GM13977 (cell line): ENCODE measurements around the gene FKBP14.

Experiments
- DNase-seq: peaks from one replicate; pipeline ENCODE4 v3.0.0; 2012; ENCODE audit warnings: low spot score
- in situ Hi-C: fragments of 300-500 bp; cut with MboI; formaldehyde crosslinking; loops from one replicate; pipeline ENCODE4 v1.12.0; 2022; ENCODE audit warnings: low sequenced_read_pairs, low pct_unique_long_range_greater_than_20kb, mixed read lengths, inconsistent platforms; ENCODE audit not compliant: unreplicated experiment
- TF ChIP-seq, protein P1 (sequence below): IDR thresholded peaks from 2 replicates; pipeline ENCODE4 v1.5.1; 2012; ENCODE audit warnings: mild to moderate bottlenecking, control low read depth; ENCODE audit not compliant: insufficient read depth; ENCODE audit errors: extremely low read depth, missing control alignments

The FKBP14 gene

DNA sequence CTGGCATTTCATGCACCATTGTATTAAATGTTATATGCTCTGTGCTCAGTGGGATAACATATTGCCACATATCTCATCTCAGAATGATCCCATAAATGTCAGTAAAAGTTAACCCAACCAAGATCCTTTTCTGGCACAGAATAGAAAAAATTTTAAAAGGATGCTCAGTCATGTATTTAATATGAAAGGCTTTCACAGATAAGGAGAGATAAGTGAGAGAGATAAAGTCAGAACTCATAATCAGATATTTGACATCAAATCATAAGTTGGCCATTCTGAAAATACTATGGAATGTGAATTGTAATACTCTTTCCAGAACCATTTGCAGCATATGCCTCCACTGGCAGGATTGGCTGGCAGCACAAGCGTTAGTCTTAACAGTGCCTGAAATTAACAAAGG, 40.2 kb upstream of the FKBP14 start:
- TF ChIP-seq, protein P1, sequence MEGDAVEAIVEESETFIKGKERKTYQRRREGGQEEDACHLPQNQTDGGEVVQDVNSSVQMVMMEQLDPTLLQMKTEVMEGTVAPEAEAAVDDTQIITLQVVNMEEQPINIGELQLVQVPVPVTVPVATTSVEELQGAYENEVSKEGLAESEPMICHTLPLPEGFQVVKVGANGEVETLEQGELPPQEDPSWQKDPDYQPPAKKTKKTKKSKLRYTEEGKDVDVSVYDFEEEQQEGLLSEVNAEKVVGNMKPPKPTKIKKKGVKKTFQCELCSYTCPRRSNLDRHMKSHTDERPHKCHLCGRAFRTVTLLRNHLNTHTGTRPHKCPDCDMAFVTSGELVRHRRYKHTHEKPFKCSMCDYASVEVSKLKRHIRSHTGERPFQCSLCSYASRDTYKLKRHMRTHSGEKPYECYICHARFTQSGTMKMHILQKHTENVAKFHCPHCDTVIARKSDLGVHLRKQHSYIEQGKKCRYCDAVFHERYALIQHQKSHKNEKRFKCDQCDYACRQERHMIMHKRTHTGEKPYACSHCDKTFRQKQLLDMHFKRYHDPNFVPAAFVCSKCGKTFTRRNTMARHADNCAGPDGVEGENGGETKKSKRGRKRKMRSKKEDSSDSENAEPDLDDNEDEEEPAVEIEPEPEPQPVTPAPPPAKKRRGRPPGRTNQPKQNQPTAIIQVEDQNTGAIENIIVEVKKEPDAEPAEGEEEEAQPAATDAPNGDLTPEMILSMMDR: no peak
- in situ Hi-C loops: loop anchor here (10.0 to 25.0 kb wide), 2 partner anchors 182 to 304 kb away; no protein-coding TSS in a partner anchor

DNA sequence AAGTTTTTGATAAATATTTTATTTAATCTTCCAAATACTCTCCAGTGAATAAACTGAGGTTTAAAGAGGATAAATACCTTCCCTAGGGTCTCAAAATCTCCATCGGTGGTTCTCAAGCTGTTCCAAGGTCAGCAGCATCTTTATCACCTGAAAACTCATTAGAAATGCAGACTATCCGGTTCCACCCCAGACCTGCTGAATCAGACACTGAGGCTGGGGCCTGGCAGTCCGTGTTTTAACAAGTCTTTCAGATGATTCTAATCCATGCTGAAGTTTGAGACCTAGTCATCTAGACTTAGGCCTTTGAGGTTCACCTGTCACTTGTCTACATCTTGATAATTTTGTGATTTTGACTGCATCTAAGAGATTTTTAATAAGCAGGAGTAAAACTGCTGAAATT, 39.2 kb upstream of the FKBP14 start:
- no peak for DNase-seq
- in situ Hi-C loops: loop anchor here (10.0 to 25.0 kb wide), 2 partner anchors 181 to 303 kb away; no protein-coding TSS in a partner anchor
- TF ChIP-seq, protein P1: no peak

More for the DNA sequence above, 40.2 kb upstream of the FKBP14 start:
- no peak for DNase-seq

DNA sequence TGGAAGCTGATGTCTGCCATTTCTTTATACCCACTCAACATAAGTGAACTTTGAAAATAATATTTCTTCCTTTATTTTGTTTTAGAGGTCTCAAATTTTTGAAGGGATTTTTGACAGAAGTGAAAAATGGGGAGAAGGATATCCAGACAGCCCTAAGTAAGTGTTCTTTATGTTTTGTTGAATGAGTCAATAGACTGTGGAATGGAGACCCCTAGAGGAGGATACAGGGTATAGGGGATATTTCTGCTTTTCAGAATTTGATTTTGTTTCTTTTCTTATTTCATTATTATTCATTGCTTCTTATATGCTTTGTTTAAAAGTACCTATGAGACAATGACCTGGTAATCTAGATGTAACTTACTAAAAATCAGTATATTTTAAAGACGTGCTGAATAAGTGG, 36.1 kb upstream of the FKBP14 start:
- TF ChIP-seq, protein P1: peak; percentile 69
- in situ Hi-C loops: loop anchor here (10.0 to 25.0 kb wide), 2 partner anchors 178 to 300 kb away; no protein-coding TSS in a partner anchor
- peak; percentile 31 for DNase-seq

DNA sequence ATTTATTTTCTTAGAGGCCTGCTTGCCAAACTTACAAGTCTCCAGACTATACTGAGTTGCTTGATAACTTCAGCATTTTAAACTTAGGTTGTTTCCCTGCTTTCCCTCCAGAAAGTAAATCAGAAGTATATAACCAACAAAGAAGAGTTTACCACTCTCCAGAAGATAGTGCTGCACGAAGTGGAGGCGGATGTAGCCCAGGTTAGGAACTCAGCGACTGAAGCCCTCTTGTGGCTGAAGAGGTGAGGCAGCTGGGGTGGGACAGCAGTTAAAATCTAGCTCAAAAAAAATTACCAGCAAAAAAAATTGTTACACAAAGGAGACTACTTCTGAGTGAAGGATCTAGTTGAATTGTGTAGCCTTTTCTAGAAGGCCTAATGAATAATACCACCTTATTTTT, 35.3 kb upstream of the FKBP14 start:
- TF ChIP-seq, protein P1: peak; percentile 56
- DNase-seq: peak; percentile 18
- in situ Hi-C loops: loop anchor here (10.0 to 25.0 kb wide), 2 partner anchors 177 to 299 kb away; no protein-coding TSS in a partner anchor

DNA sequence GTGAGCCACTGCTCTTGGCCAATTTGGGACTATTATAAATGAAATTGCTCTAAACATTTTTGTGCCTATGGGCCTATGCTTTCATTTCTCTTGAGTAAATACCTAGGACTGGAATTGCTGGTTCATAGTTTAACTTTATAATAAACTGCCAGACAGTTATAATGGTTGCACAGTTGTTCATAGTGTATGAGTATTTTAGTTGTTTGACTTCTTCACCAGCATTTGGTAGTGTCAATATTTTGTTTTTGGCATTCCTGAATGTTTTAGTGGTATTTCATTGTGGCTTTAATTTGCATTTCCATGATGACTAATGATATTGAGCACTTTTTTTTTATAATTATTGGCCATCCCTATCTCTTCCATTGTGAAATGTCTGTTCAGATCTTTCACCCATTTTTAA, 31.2 kb upstream of the FKBP14 start:
- no peak for DNase-seq
- TF ChIP-seq, protein P1: no peak
- in situ Hi-C loops: loop anchor here (25.0 kb wide), 1 partner anchor 295 kb away; no protein-coding TSS in a partner anchor

DNA sequence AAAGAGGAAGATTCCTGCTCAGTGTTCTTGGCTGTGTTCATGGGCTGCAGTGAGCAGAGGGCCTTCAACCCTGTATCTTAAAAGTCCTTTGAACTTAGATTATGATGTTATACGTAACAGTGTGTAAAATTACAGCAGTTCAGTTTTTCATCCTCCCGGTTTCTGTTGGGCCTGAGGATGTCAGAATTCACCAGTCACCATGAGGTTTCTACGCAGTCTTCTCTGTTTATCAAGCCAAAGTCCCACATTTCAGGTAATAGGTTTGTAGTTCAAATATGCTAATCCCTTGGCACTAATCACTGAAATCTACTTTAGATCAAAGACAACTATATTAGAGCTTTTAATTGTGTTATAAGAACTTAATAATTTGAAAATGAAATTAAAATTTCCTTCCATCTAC, 26.6 kb upstream of the FKBP14 start:
- in situ Hi-C loops: loop anchor here (25.0 kb wide), 1 partner anchor 291 kb away; no protein-coding TSS in a partner anchor
- TF ChIP-seq, protein P1: no peak
- DNase-seq: no peak
